ENCODE results near the gene MB21D2. TPM values are rescaled to one million over a fixed set of nuclear protein-coding genes. Genes with fewer than 3 reads are reported as not detected.

The MB21D2 gene
- total RNA-seq, 1 experiment from 2014 or later = 26.0 TPM

DNA sequence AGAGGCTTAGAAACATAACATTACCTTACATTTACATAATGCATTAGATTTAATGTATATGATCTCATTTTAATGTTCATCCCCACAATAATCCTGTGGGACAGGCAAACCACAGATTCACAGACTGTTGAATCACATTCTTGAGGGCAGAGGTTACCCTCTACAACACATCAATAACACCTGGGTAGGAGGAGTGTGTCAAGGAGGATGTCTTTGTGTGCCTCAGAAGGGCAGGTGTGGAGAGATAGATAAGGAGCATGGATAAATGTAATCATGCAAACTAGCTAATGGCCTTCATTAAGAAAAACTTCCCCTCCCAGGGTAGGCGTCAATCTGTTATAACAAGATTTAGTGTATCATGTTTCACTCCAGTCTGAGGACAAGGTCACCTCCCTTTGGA, 12.9 kb upstream of the MB21D2 start:
- Histone ChIP-seq H3K9me3 (ENCODE audit: low read length) (no peaks in the 10 kb centered on the region), H2AFZ (ENCODE audit: low read length) (no peak overlapping the region), H3K27ac (ENCODE audit: low read length) (peak overlapping the region; percentile 79), H4K20me1 (ENCODE audit: low read length) (no peaks in the 10 kb centered on the region), H3K4me1 (ENCODE audit: insufficient read depth, low read length) (peaks cover 46% of the 10 kb centered on the region), H3K4me2 (ENCODE audit: low read length) (no peak overlapping the region), H3K27me3 (ENCODE audit: low read length) (no peaks in the 10 kb centered on the region), H3K79me2 (ENCODE audit: low read length) (no peaks in the 10 kb centered on the region), H3K4me3 (ENCODE audit: low read length) (no peak overlapping the region), H3K9me2 (replicated peaks; ENCODE audit: low read length) (no peaks in the 10 kb centered on the region), H3K36me3 (ENCODE audit: low read depth, low read length) (no peaks in the 10 kb centered on the region), H3F3A (ENCODE audit: low read length, unreplicated experiment) (no peaks in the 10 kb centered on the region), H3K9ac (ENCODE audit: low read length) (no peak overlapping the region)
- TF ChIP-seq EZH2 (IDR thresholded peaks at IDR 0.05; ENCODE audit: low read length, unreplicated experiment) = no peak
- TF ChIP-seq CTCF (conservative IDR thresholded peaks at IDR 0.05; ENCODE audit: low read depth, low read length) = no peak
- BruUV-seq (replicated peaks) = no TSS peak
- POLR2A ChIA-PET (ENCODE audit: unreplicated experiment) = interaction anchor here (0.7 kb wide), 1 partner anchor 114 kb away, joined by 12 read pairs; no protein-coding TSS in a partner anchor
- ATAC-seq (no peak), DNase-seq (peak; percentile 52)
- intact Hi-C loops (cut with micrococcal nuclease) = no loop called here
- CTCF ChIA-PET = no interaction called here

- Histone ChIP-seq H3K79me2 (ENCODE audit: low read length) (no peaks in the 10 kb centered on the region), H3K4me2 (ENCODE audit: low read length) (no peak overlapping the region; the same call in 1 of the 2 replicates), H3K9me2 (replicated peaks; ENCODE audit: low read length) (no peaks in the 10 kb centered on the region), H3F3A (ENCODE audit: low read length, unreplicated experiment) (no peaks in the 10 kb centered on the region), H3K9me3 (ENCODE audit: low read length) (no peaks in the 10 kb centered on the region), H3K4me1 (ENCODE audit: insufficient read depth, low read length) (peaks cover 46% of the 10 kb centered on the region), H2AFZ (ENCODE audit: low read length) (no peak overlapping the region), H3K4me3 (ENCODE audit: low read length) (no peak overlapping the region), H3K27ac (ENCODE audit: low read length) (peak overlapping the region; percentile 79), H4K20me1 (ENCODE audit: low read length) (no peaks in the 10 kb centered on the region), H3K9ac (ENCODE audit: low read length) (peak overlapping the region; percentile 47; the same call in 1 of the 2 replicates), H3K36me3 (ENCODE audit: low read depth, low read length) (no peaks in the 10 kb centered on the region), H3K27me3 (ENCODE audit: low read length) (no peaks in the 10 kb centered on the region)
- DNase-seq = no peak
- no TSS peak for BruUV-seq (replicated peaks)
- TF ChIP-seq CTCF (conservative IDR thresholded peaks at IDR 0.05; ENCODE audit: low read depth, low read length) = no peak
- TF ChIP-seq EZH2 (IDR thresholded peaks at IDR 0.05; ENCODE audit: low read length, unreplicated experiment) = no peak
- no peak for TF ChIP-seq EZH2phosphoT487 (IDR thresholded peaks at IDR 0.05; ENCODE audit: borderline replicate concordance, low read length)
- intact Hi-C loops (cut with micrococcal nuclease) = no loop called here
- ChIA-PET POLR2A (ENCODE audit: unreplicated experiment) (no interaction called here), CTCF (no interaction called here)
- ATAC-seq = no peak
Measured at GRCh38 chr3:192929755-192930547, 12.3 kb upstream of the MB21D2 start.

DNA sequence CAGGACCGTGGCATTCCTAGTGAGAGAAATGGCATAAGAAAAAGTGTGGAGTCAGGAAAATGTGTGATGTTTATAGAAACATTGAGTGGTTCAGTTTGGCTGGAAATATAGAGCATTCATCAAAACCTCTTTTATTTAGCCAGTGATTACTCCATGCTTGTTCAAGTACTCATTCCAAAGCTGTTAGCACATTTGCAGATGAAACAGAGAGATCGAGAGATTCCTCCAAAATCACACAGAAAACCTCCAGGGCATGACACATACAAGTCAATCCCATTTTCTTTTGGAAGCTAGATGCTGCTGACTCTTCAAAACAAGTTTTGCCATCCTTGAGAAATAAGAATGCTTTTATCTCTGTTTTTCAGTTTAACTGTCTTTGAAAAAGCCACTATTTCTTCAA, 11.5 kb upstream of the MB21D2 start:
- Histone ChIP-seq H3K4me2 (ENCODE audit: low read length) (peak overlapping the region; percentile 53), H3K9ac (ENCODE audit: low read length) (peak overlapping the region; percentile 47), H2AFZ (ENCODE audit: low read length) (peak overlapping the region; percentile 4; the same call in 1 of the 2 replicates), H3K27ac (ENCODE audit: low read length) (peak overlapping the region; percentile 79), H3K4me3 (ENCODE audit: low read length) (no peak overlapping the region), H3K36me3 (ENCODE audit: low read depth, low read length) (no peaks in the 10 kb centered on the region), H3K9me3 (ENCODE audit: low read length) (no peaks in the 10 kb centered on the region), H3F3A (ENCODE audit: low read length, unreplicated experiment) (no peaks in the 10 kb centered on the region), H3K27me3 (ENCODE audit: low read length) (no peaks in the 10 kb centered on the region), H3K4me1 (ENCODE audit: insufficient read depth, low read length) (peaks cover 44% of the 10 kb centered on the region), H3K79me2 (ENCODE audit: low read length) (no peaks in the 10 kb centered on the region), H3K9me2 (replicated peaks; ENCODE audit: low read length) (no peaks in the 10 kb centered on the region), H4K20me1 (ENCODE audit: low read length) (no peaks in the 10 kb centered on the region)
- POLR2A ChIA-PET (ENCODE audit: unreplicated experiment) = no interaction called here
- DNase-seq = peak; percentile 59
- TSS peak; percentile 92 for BruUV-seq (replicated peaks)
- TF ChIP-seq CTCF (conservative IDR thresholded peaks at IDR 0.05; ENCODE audit: low read depth, low read length) (no peak), EZH2 (IDR thresholded peaks at IDR 0.05; ENCODE audit: low read length, unreplicated experiment) (no peak), EZH2phosphoT487 (IDR thresholded peaks at IDR 0.05; ENCODE audit: borderline replicate concordance, low read length) (no peak)
- CTCF ChIA-PET = no interaction called here
- intact Hi-C loops (cut with micrococcal nuclease) = no loop called here
- peak; percentile 27 for ATAC-seq
